Nephron progenitor cell (in vitro differentiated cells): Measurements from ENCODE around the gene EDA.

Source experiments
- DNase-seq: peaks from one replicate; pipeline ENCODE4 v3.0.0; 2021
- H3K27ac Mint-ChIP-seq: 2 replicates; pipeline ENCODE4 v1.8.0; 2021; ENCODE audit warnings: mild to moderate bottlenecking, moderate library complexity, mixed read lengths
- H3K27me3 Mint-ChIP-seq: 2 replicates; pipeline ENCODE4 v1.8.0; 2021; ENCODE audit warnings: mild to moderate bottlenecking, low read depth, mixed read lengths; ENCODE audit not compliant: poor library complexity
- H3K36me3 Mint-ChIP-seq: 2 replicates; pipeline ENCODE4 v1.8.0; 2021; ENCODE audit warnings: low read depth, mixed read lengths
- H3K4me1 Mint-ChIP-seq: 2 replicates; pipeline ENCODE4 v1.8.0; 2021; ENCODE audit warnings: mixed read lengths
- H3K4me3 Mint-ChIP-seq: 2 replicates; pipeline ENCODE4 v1.8.0; 2021; ENCODE audit warnings: mild to moderate bottlenecking, moderate library complexity, mixed read lengths
- H3K9me3 Mint-ChIP-seq: 2 replicates; pipeline ENCODE4 v1.8.0; 2021; ENCODE audit warnings: mild to moderate bottlenecking, moderate library complexity, mixed read lengths
- TF ChIP-seq, protein P1 (sequence below): fragments of 200-600 bp; sonication (generic); IDR thresholded peaks from 2 replicates; pipeline ENCODE4 v1.5.0; 2021; ENCODE audit warnings: antibody characterized with exemption

EDA gene

DNA sequence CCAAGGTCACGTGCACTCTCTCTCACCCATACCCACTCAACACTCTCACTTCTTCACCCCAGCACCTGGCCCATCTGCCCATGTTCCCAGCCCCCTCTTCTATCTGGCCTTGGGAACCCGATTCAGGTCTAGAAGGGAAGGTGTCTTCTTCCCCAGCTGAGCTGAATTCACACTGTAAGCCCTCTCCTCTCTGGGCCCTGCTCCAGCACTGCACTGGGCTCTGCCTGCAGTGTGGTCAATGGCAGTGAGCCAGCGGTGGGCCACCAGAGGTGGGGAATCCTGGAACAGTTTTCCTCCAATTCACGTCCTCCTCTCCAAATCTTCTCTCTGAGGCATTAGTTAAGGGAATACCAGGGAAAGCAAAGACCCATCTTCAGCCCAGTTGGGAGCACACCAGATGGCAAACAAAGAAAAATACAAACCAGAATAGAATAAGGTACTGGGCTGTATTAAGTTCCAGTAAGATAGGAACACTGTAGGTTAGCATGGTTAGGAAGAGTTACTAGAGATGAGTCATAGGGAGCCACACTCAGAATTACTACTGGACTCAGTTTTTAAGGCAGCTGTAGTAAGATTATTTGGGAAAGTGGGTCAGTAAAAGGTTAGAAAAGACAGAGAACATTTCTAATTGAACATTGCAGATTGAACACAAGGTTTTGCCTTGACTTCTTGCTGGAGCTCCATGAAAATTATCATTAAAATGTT lies 428.8 kb downstream of the EDA start:
- no peak overlapping the region for H3K27ac Mint-ChIP-seq
- H3K36me3 Mint-ChIP-seq, result no peaks in the 10 kb centered on the region
- no peak for DNase-seq
- peaks cover 47% of the 10 kb centered on the region for H3K9me3 Mint-ChIP-seq
- no peaks in the 10 kb centered on the region for H3K27me3 Mint-ChIP-seq
- TF ChIP-seq, protein P1, sequence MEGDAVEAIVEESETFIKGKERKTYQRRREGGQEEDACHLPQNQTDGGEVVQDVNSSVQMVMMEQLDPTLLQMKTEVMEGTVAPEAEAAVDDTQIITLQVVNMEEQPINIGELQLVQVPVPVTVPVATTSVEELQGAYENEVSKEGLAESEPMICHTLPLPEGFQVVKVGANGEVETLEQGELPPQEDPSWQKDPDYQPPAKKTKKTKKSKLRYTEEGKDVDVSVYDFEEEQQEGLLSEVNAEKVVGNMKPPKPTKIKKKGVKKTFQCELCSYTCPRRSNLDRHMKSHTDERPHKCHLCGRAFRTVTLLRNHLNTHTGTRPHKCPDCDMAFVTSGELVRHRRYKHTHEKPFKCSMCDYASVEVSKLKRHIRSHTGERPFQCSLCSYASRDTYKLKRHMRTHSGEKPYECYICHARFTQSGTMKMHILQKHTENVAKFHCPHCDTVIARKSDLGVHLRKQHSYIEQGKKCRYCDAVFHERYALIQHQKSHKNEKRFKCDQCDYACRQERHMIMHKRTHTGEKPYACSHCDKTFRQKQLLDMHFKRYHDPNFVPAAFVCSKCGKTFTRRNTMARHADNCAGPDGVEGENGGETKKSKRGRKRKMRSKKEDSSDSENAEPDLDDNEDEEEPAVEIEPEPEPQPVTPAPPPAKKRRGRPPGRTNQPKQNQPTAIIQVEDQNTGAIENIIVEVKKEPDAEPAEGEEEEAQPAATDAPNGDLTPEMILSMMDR, result no peak
- no peaks in the 10 kb centered on the region for H3K4me1 Mint-ChIP-seq
- H3K4me3 Mint-ChIP-seq, result no peak overlapping the region

DNA sequence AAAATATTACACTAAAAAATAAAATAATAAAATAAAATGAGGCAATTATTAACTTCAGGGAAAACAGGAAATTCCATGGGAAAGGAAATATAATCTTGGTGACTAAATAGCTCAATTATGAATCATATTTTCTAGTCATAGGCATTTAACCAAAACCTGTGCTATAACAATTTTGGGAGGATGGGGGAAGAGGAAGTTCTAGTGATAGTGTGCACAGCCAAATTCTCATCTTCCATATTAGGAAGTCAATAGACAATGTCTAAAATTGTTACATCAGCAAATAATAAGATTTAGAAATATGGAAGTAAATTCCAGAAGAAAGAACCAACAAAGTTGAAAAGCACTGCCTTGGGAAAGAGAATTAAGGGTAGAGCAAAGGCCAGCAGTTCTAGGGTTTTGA lies 431.1 kb downstream of the EDA start:
- no peaks in the 10 kb centered on the region for H3K4me1 Mint-ChIP-seq
- TF ChIP-seq, protein P1, result no peak

GRCh38 chrX:70049406-70049805 lies 433.5 kb downstream of the EDA start:
- TF ChIP-seq, protein P1, result no peak
- Mint-ChIP-seq H3K27me3 (peaks cover under 1% of the 10 kb centered on the region), H3K36me3 (no peaks in the 10 kb centered on the region), H3K9me3 (peaks cover 47% of the 10 kb centered on the region), H3K4me1 (peaks cover 5% of the 10 kb centered on the region), H3K4me3 (no peak overlapping the region), H3K27ac (no peak overlapping the region)
- no peak for DNase-seq

More for the DNA sequence above, 431.1 kb downstream of the EDA start:
- Mint-ChIP-seq H3K27ac (no peak overlapping the region), H3K27me3 (no peaks in the 10 kb centered on the region), H3K36me3 (no peaks in the 10 kb centered on the region), H3K9me3 (peaks cover 44% of the 10 kb centered on the region), H3K4me3 (no peak overlapping the region)
- DNase-seq, result no peak

GRCh38 chrX:70049925-70050324 lies 434.0 kb downstream of the EDA start, which contains the start of gene AWAT2:
AWAT2 (minus strand) TSS chrX:70049938; CDS start chrX:70049932, 6 bp downstream.
- peaks cover 5% of the 10 kb centered on the region for H3K4me1 Mint-ChIP-seq
- no peak for DNase-seq
- H3K27ac Mint-ChIP-seq, result no peak within 1 kb of the TSS
- peaks cover 48% of the 10 kb centered on the region for H3K9me3 Mint-ChIP-seq
- H3K27me3 Mint-ChIP-seq, result peaks cover 6% of the 10 kb centered on the region
- H3K36me3 Mint-ChIP-seq, result no peaks in the 10 kb centered on the region
- TF ChIP-seq, protein P1, result no peak
- no peak within 1 kb of the TSS for H3K4me3 Mint-ChIP-seq

DNA sequence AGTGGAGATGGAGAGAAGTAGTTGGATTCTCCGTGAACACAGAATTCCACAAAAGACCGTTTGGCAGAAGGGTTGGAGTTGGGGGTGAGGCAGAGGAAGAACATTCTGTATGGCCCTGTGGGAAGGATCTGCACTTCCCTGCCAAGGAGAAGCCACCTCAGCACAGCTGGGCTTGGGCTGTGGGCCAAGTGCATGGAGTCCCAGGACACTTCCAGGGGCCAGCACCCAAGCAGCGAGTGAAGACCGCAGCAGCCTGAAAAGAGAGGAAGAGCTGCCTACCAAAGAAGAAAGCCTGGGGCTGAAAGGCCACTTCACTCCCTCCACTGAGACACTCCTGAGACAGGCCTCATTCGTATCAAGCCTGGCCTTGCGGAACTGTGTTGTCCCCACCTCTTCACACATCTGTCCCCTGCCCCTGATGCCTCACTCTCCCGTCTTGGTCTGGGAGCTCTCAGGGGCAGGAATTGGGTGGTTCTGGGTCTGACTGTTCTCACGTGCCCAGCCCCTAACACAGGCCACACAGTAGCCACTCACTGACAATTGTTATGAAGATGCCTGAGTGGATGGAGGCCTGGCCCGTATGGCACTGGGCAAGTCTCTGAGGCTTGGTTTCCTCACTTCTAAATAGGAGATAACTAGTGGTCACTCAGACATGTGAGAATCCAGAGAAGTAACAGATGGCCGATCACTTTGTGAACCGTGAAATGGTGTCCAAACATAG lies 437.1 kb downstream of the EDA start:
- DNase-seq, result no peak
- TF ChIP-seq, protein P1, result no peak
- Mint-ChIP-seq H3K27ac (no peak overlapping the region), H3K4me1 (peaks cover 12% of the 10 kb centered on the region), H3K27me3 (peaks cover 11% of the 10 kb centered on the region), H3K9me3 (peaks cover 43% of the 10 kb centered on the region), H3K36me3 (no peaks in the 10 kb centered on the region), H3K4me3 (peak overlapping the region; percentile 37)
